CD4-positive, alpha-beta T cell treated with Interleukin-15 for 4 hours (primary cell): ENCODE results near the gene GRXCR2.

Source experiments
- DNase-seq: peaks from one replicate; pipeline ENCODE4 v3.0.0-alpha.2; 2020; ENCODE audit warnings: low spot score

GRXCR2 gene

GRCh38 chr5:145834917-145835847 lies 37.6 kb downstream of the GRXCR2 start, which contains the start of gene PRELID2:
Gene PRELID2 (minus strand): TSS chr5:145835342. CDS start chr5:145835251, 91 bp downstream.
- peak; percentile 46 for DNase-seq

- no peak for DNase-seq
Measured at GRCh38 chr5:145834554-145834916, 38.3 kb downstream of the GRXCR2 start.

GRCh38 chr5:145833631-145834200 lies 39.1 kb downstream of the GRXCR2 start:
- no peak for DNase-seq

GRCh38 chr5:145830594-145830993 lies 42.2 kb downstream of the GRXCR2 start:
- DNase-seq, result no peak

GRCh38 chr5:145829708-145830361 lies 43.0 kb downstream of the GRXCR2 start:
- DNase-seq, result no peak

GRCh38 chr5:145826895-145827674 lies 45.7 kb downstream of the GRXCR2 start:
- DNase-seq, result no peak

GRCh38 chr5:145825751-145826180 lies 47.0 kb downstream of the GRXCR2 start:
- DNase-seq, result peak; percentile 31

GRCh38 chr5:145824040-145824439 lies 48.8 kb downstream of the GRXCR2 start:
- no peak for DNase-seq

- DNase-seq, result no peak
Measured at GRCh38 chr5:145818604-145819003, 54.2 kb downstream of the GRXCR2 start.

- no peak for DNase-seq
Measured at GRCh38 chr5:145812877-145813276, 59.9 kb downstream of the GRXCR2 start.

- no peak for DNase-seq
Measured at GRCh38 chr5:145811834-145812625, 60.8 kb downstream of the GRXCR2 start.
